ENCODE results near the gene IGFBP2. TPM values are rescaled to one million over a fixed set of nuclear protein-coding genes. Genes with fewer than 3 reads are reported as not detected.

IGFBP2 gene
- total RNA-seq, 4 donors from 2014 or later: 10.5 to 155 (median 101) TPM

GRCh38 chr2:216650626-216651257 is 17.5 kb downstream of the IGFBP2 start:
- Histone ChIP-seq H3K4me1 (no peaks in the 10 kb centered on the region), H3K4me3 (no peak overlapping the region), H3K27me3 (no peaks in the 10 kb centered on the region), H3K9me3 (no peaks in the 10 kb centered on the region), H3K27ac (no peak overlapping the region), H3K36me3 (no peaks in the 10 kb centered on the region)
- intact Hi-C loops (cut with DNase I; ENCODE audit: low total_unique reads): no loop called here
- WGBS, 2 donors (ENCODE audit: low coverage in 1 of 2): 91 to 93% methylated on average over 3 of the region's 3 CpGs
- no peak for DNase-seq
- in situ Hi-C loops (cut with MboI; ENCODE audit: low pct_ligation_motif_present in 1 of 4, low pct_unique_long_range_greater_than_20kb in 1 of 4, low sequenced_read_pairs in 3 of 4): loop anchor here in 1 of 4 donors (25.0 kb wide), 1 partner anchor 613 kb away; no protein-coding TSS in a partner anchor
- TF ChIP-seq POLR2A (IDR thresholded peaks at IDR 0.05): no peak
- no peak for TF ChIP-seq POLR2AphosphoS5 (IDR thresholded peaks at IDR 0.05)
- no peak for TF ChIP-seq CTCF (IDR thresholded peaks at IDR 0.05)
- no peak for TF ChIP-seq EP300 (IDR thresholded peaks at IDR 0.05; ENCODE audit: low read depth)

GRCh38 chr2:216651351-216651881 is 18.2 kb downstream of the IGFBP2 start:
- WGBS, 2 donors (ENCODE audit: low coverage in 1 of 2): 81 to 89% methylated on average over 5 to 6 of the region's 6 CpGs
- DNase-seq: no peak
- no peak overlapping the region for H3K4me3 ChIP-seq
- intact Hi-C loops (cut with DNase I; ENCODE audit: low total_unique reads): no loop called here
- no peaks in the 10 kb centered on the region for H3K9me3 ChIP-seq
- no peak overlapping the region for H3K27ac ChIP-seq
- in situ Hi-C loops (cut with MboI; ENCODE audit: low pct_ligation_motif_present in 1 of 4, low pct_unique_long_range_greater_than_20kb in 1 of 4, low sequenced_read_pairs in 3 of 4): loop anchor here in 1 of 4 donors (25.0 kb wide), 1 partner anchor 614 kb away; no protein-coding TSS in a partner anchor
- H3K27me3 ChIP-seq: no peaks in the 10 kb centered on the region
- no peak for TF ChIP-seq POLR2AphosphoS5 (IDR thresholded peaks at IDR 0.05)
- no peak for TF ChIP-seq POLR2A (IDR thresholded peaks at IDR 0.05)
- TF ChIP-seq EP300 (IDR thresholded peaks at IDR 0.05; ENCODE audit: low read depth): no peak
- no peak for TF ChIP-seq CTCF (IDR thresholded peaks at IDR 0.05)
- no peaks in the 10 kb centered on the region for H3K4me1 ChIP-seq
- H3K36me3 ChIP-seq: no peaks in the 10 kb centered on the region

GRCh38 chr2:216652566-216652965 is 19.3 kb downstream of the IGFBP2 start:
- no peak for DNase-seq
- H3K27ac ChIP-seq: no peak overlapping the region
- TF ChIP-seq POLR2AphosphoS5 (IDR thresholded peaks at IDR 0.05) (no peak), POLR2A (IDR thresholded peaks at IDR 0.05) (no peak), CTCF (IDR thresholded peaks at IDR 0.05) (no peak), EP300 (IDR thresholded peaks at IDR 0.05; ENCODE audit: low read depth) (no peak)
- no peaks in the 10 kb centered on the region for H3K4me1 ChIP-seq
- H3K27me3 ChIP-seq: no peaks in the 10 kb centered on the region
- WGBS, 2 donors (ENCODE audit: low coverage in 1 of 2): 71 to 80% methylated on average over 4 of the region's 4 CpGs
- no peaks in the 10 kb centered on the region for H3K36me3 ChIP-seq
- H3K4me3 ChIP-seq: no peak overlapping the region
- no peaks in the 10 kb centered on the region for H3K9me3 ChIP-seq
- in situ Hi-C loops (cut with MboI; ENCODE audit: low pct_ligation_motif_present in 1 of 4, low pct_unique_long_range_greater_than_20kb in 1 of 4, low sequenced_read_pairs in 3 of 4): loop anchor here in 1 of 4 donors (25.0 kb wide), 1 partner anchor 615 kb away; no protein-coding TSS in a partner anchor
- intact Hi-C loops (cut with DNase I; ENCODE audit: low total_unique reads): no loop called here

GRCh38 chr2:216653093-216653799 is 20.0 kb downstream of the IGFBP2 start:
- in situ Hi-C loops (cut with MboI; ENCODE audit: low pct_ligation_motif_present in 1 of 4, low pct_unique_long_range_greater_than_20kb in 1 of 4, low sequenced_read_pairs in 3 of 4) (loop anchor here in 1 of 4 donors (25.0 kb wide), 1 partner anchor 616 kb away; no protein-coding TSS in a partner anchor), intact Hi-C loops (cut with DNase I; ENCODE audit: low total_unique reads) (no loop called here)
- WGBS, 2 donors (ENCODE audit: low coverage in 1 of 2): 82 to 83% methylated on average over 2 to 4 of the region's 4 CpGs
- Histone ChIP-seq H3K27ac (no peak overlapping the region), H3K9me3 (no peaks in the 10 kb centered on the region), H3K27me3 (no peaks in the 10 kb centered on the region), H3K4me3 (no peak overlapping the region), H3K36me3 (no peaks in the 10 kb centered on the region), H3K4me1 (no peaks in the 10 kb centered on the region)
- no peak for DNase-seq
- TF ChIP-seq EP300 (IDR thresholded peaks at IDR 0.05; ENCODE audit: low read depth) (no peak), POLR2AphosphoS5 (IDR thresholded peaks at IDR 0.05) (no peak), CTCF (IDR thresholded peaks at IDR 0.05) (no peak), POLR2A (IDR thresholded peaks at IDR 0.05) (no peak)
